ENCODE results near the gene CSNK1G1.

DNA sequence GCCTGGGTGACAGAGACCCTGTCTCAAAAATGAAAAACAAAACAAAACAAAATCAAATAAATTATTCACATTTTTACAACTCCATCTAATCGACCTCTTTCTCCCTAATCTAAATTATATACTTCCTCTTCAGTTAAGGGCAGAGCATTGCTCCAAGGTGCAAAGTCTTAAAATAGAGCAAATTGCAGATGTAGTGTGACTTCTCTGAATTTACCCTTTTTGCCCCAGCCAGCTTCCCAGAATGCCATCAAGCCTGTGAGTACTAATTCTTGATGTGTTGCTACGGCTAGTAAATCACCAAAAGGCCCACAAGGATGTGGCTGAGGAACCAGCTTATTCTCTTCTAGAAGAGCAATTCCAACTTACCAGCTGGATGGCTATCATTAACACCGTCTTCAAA is 139.8 kb downstream of the CSNK1G1 start:
- TF ChIP-seq, protein P1, sequence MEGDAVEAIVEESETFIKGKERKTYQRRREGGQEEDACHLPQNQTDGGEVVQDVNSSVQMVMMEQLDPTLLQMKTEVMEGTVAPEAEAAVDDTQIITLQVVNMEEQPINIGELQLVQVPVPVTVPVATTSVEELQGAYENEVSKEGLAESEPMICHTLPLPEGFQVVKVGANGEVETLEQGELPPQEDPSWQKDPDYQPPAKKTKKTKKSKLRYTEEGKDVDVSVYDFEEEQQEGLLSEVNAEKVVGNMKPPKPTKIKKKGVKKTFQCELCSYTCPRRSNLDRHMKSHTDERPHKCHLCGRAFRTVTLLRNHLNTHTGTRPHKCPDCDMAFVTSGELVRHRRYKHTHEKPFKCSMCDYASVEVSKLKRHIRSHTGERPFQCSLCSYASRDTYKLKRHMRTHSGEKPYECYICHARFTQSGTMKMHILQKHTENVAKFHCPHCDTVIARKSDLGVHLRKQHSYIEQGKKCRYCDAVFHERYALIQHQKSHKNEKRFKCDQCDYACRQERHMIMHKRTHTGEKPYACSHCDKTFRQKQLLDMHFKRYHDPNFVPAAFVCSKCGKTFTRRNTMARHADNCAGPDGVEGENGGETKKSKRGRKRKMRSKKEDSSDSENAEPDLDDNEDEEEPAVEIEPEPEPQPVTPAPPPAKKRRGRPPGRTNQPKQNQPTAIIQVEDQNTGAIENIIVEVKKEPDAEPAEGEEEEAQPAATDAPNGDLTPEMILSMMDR (IDR thresholded peaks at IDR 0.05; ENCODE audit: low read depth, low read length, poor library complexity, severe bottlenecking), result no peak
- TF ChIP-seq EZH2phosphoT487 (IDR thresholded peaks at IDR 0.05; ENCODE audit: borderline replicate concordance, low read length), result no peak
